Thoracic aorta (tissue), 2 donors: Measurements from ENCODE around the gene KIF11. TPM values are rescaled to one million over a fixed set of nuclear protein-coding genes. Genes with fewer than 3 reads are reported as not detected.
A peak's percentile ranks its signal among the peaks of the same experiment; 100 is the strongest.

Experiments
- ATAC-seq: fragments of 150-250 bp; one replicate; pipeline ENCODE4 v1.8.0; 2017; ENCODE audit warnings: low read depth; ENCODE audit not compliant: insufficient number of reproducible peaks, low FRiP score
- DNase-seq: peaks from one replicate; pipeline ENCODE4 v3.0.0-alpha.2; 2020; ENCODE audit warnings: low spot score
- H3K27ac ChIP-seq, 2 donors: fragments of 200-600 bp; sonication (generic); 1 replicate in 1 of 2; 2 replicates in 1 of 2; pipeline ENCODE4 v1.5.1; 2016; ENCODE audit warnings: mild to moderate bottlenecking in 2 of 2, moderate library complexity in 2 of 2
- H3K27me3 ChIP-seq: fragments of 200-600 bp; sonication (generic); replicated peaks from 2 replicates; pipeline ENCODE4 v1.6.0; 2016; ENCODE audit warnings: mild to moderate bottlenecking; ENCODE audit not compliant: insufficient read depth
- H3K36me3 ChIP-seq: fragments of 200-600 bp; sonication (generic); one replicate; pipeline ENCODE4 v1.5.1; 2016
- H3K4me1 ChIP-seq, 2 donors: fragments of 200-600 bp; sonication (generic); 1 replicate in 1 of 2; 2 replicates in 1 of 2; pipeline versions ENCODE4 v1.5.1 to v1.6.0; 2016; ENCODE audit warnings: low read depth in 2 of 2, mild to moderate bottlenecking in 1 of 2; ENCODE audit not compliant: control insufficient read depth in 1 of 2
- H3K4me3 ChIP-seq: fragments of 200-600 bp; sonication (generic); 2 replicates; pipeline ENCODE4 v1.5.1; 2016; ENCODE audit warnings: mild to moderate bottlenecking
- H3K9me3 ChIP-seq: fragments of 200-600 bp; sonication (generic); 2 replicates; pipeline ENCODE4 v1.5.1; 2016
- CTCF ChIP-seq: fragments of 200-600 bp; sonication (generic); IDR thresholded peaks from one replicate; pipeline ENCODE4 v1.5.1; 2019; ENCODE audit warnings: antibody characterized with exemption
- total RNA-seq, 2 donors: library from RNA; depleted of rRNA; stranded (reverse); fragments of >200 nt; gene quantifications; one replicate each; pipeline versions ENCODE4 v1.1.0 to v1.2.3, GENCODE V29; 2016

Gene KIF11
- 1 to 10 TPM in 1 of 2 donors, under 1 TPM in 1; 0.81 to 1.9 TPM for total RNA-seq

DNA sequence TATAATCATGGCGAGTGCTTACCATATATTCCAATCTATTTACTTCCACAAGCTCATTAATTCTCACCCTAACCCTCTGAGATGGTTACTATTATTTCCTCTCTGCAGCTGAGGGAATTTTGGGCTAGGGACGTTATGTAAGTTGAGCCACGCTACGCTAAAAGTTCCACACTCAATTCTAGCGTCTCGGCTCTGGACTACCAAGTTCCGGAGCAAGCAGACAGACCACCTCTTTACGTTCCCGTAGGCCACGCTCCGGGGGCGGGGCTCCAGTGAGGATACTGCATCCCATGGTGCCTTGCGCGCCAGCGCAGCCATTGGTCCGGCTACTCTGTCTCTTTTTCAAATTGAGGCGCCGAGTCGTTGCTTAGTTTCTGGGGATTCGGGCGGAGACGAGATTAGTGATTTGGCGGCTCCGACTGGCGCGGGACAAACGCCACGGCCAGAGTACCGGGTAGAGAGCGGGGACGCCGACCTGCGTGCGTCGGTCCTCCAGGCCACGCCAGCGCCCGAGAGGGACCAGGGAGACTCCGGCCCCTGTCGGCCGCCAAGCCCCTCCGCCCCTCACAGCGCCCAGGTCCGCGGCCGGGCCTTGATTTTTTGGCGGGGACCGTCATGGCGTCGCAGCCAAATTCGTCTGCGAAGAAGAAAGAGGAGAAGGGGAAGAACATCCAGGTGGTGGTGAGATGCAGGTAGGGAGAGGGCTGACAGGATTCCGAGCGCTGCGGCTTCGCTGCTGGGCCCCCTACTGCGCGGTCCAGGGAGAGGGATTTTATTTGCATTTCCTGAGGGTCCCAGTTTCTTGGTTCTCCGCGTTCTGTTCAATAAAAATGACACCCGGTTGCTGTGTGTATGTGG is at the start of gene KIF11:
Gene KIF11, plus strand, starts transcription at position 370 of the 858 bp plus-strand sequence. Its CDS starts 246 bp downstream, at position 616.
- no peaks in the 10 kb centered on the region for H3K9me3 ChIP-seq
- no peaks in the 10 kb centered on the region for H3K36me3 ChIP-seq
- H3K4me3 ChIP-seq, result peak within 1 kb of the TSS; percentile 76
- no peaks in the 10 kb centered on the region for H3K27me3 ChIP-seq
- DNase-seq (peak; percentile 95), ATAC-seq (peak; percentile 92)
- peaks cover 0 to 13% of the 10 kb centered on the region in 2 donors for H3K4me1 ChIP-seq
- no peak for TF ChIP-seq CTCF
- H3K27ac ChIP-seq, result peak within 1 kb of the TSS; percentile 95 to 96

DNA sequence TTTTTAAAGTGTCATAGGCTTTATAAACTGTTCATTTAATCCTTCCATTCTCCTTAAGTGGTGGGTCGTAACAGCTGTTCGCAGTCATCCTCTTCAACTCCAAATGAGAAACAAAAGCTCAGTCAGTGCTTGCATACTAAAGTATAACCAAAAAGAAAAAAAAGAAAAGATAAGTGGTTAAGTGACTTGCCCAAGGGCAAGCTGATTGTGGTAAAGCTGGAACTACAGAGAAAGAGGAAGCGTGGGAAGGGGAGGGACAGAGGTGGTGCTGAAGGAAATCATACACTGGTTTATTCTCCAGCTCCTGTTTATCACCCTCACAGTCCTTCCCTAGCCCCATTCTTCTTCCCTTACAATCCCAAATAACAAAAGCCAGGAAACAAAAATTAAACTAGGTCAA is 48.6 kb upstream of the KIF11 start:
- Histone ChIP-seq H3K27me3 (no peaks in the 10 kb centered on the region), H3K4me1 (no peaks in the 10 kb centered on the region), H3K36me3 (peaks cover 5% of the 10 kb centered on the region), H3K4me3 (no peak overlapping the region), H3K9me3 (no peaks in the 10 kb centered on the region), H3K27ac (no peak overlapping the region)
- no peak for ATAC-seq
- DNase-seq, result no peak
- no peak for TF ChIP-seq CTCF

DNA sequence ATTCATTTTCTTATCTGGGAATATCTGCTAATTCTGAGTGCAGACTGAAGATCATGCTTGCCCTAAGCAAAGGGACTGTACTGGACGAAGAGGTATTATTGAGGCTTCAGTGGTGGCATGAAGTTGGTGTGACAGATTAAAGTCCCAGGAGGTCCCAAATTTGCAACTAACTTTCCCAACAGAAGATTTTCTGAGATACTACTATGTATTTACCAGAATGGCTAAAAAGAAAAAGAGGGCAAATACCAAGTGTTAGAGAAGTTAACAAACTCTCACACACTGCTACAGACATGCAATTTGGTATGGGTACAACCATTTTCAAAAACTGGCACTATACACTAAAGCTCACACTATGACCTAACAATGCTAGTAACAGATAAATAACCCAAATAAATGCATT is 47.4 kb upstream of the KIF11 start:
- no peak for ATAC-seq
- Histone ChIP-seq H3K9me3 (no peaks in the 10 kb centered on the region), H3K4me3 (no peak overlapping the region), H3K27ac (no peak overlapping the region), H3K27me3 (no peaks in the 10 kb centered on the region), H3K36me3 (peaks cover 5% of the 10 kb centered on the region), H3K4me1 (no peaks in the 10 kb centered on the region)
- TF ChIP-seq CTCF, result no peak
- no peak for DNase-seq

GRCh38 chr10:92547676-92548075 is 45.3 kb upstream of the KIF11 start:
- no peak overlapping the region for H3K27ac ChIP-seq
- H3K4me3 ChIP-seq, result no peak overlapping the region
- peaks cover 5% of the 10 kb centered on the region for H3K36me3 ChIP-seq
- H3K4me1 ChIP-seq, result no peaks in the 10 kb centered on the region
- no peaks in the 10 kb centered on the region for H3K27me3 ChIP-seq
- DNase-seq (no peak), ATAC-seq (no peak)
- TF ChIP-seq CTCF, result no peak
- no peaks in the 10 kb centered on the region for H3K9me3 ChIP-seq

DNA sequence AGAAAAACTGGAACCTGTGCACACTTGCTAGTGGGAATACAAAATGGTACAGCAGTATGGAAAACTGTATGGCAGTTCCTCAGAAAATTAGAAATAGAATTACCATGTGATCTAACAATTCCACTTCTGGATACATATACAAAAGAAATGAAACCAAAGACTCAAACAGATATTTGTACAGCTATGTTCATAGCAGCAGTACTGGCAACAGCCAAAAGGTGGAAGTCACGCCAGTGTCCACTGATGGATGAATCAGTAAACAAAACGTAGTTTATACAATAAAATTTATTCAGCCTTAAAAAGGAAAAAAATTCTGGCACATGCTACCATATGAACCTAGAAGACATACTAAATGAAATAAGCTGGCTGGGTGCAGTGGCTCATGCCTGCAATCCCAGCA is 42.0 kb upstream of the KIF11 start:
- DNase-seq, result no peak
- H3K27ac ChIP-seq, result no peak overlapping the region
- no peak for TF ChIP-seq CTCF
- H3K4me3 ChIP-seq, result no peak overlapping the region
- peaks cover 7% of the 10 kb centered on the region for H3K9me3 ChIP-seq
- no peak for ATAC-seq
- no peaks in the 10 kb centered on the region for H3K4me1 ChIP-seq
- no peaks in the 10 kb centered on the region for H3K27me3 ChIP-seq
- peaks cover 19% of the 10 kb centered on the region for H3K36me3 ChIP-seq
